Stimulated activated CD4-positive, alpha-beta T cell treated with anti-CD3 and anti-CD28 coated beads, TNF-alpha, amount 100 ng/mL, for 48 hours (primary cell): Measurements from ENCODE around the gene CBL.

Experiments used
- DNase-seq, 3 donors: peaks; one replicate each; pipeline ENCODE4 v3.0.0-alpha.2; 2020; ENCODE audit warnings: low read depth in 3 of 3

CBL gene

DNA sequence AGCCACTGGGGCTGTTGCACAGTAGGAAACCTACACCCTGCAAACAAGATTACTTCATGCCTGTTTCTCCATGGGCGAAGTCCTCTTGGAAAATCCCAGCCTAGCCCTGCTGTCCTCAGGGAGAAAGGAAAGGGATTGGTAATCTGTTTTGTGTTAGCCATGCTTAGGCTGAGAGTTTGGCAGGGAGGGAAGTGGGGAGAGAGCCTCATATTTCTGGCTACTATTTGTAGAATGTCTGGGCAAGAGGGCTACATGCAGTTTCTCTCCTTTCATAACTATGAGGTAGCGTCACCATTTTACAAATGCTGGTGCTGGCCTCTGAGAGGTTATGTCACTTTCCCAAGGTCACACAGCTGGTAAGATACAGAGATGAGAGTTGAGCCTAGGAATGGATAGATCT is 141.1 kb downstream of the CBL start:
- DNase-seq = no peak

DNA sequence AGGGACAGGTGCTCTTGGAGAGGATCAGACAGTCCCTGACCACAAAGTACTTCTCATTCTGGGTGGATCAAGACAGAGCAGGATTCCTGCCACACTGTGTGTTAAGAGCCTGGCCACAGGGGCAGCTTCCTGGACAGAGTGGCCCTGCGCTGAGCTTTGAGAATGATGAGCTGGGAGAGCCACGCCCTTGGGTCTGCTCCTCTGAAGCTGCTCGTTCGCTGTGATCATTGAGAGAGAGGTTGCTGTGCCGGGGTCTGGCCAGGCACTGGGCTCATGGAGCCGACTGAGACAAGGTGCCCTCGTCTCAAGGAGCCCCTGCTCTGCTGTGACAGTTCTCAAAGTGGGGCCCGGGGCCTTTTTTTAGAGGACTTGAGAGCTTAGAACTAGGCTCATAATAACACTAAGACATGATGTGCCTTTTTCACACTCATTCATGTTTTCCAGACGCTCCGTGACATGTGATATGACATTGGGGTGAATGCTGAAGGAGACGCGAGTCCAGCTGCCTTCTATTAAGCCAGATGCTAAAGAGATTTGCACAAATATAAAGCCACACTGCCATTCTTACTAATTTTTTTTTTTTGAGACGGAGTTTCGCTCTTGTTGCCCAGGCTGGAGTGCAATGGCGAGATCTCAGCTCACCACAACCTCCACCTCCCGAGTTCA is 141.9 kb downstream of the CBL start:
- DNase-seq = no peak

DNA sequence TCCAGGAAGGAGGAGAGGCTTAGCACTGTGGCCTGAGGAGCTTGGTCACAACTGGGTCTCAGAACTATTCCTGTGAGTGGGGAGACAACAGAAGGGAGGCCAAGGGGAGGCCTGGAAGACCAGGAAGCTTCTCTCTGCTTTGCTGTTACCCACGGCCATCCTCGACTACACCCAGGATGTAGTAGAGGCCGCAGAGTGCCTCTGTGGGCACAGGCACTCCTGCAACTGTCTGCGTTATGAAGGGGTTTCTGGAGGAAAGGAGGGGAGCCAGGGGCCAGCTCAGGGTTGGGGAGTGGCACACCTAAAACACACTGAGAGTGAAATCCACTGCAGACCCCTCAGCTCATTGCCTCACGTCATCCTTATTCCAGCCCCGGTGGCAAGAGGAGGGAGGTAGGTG is 144.2 kb downstream of the CBL start:
- DNase-seq = no peak

DNA sequence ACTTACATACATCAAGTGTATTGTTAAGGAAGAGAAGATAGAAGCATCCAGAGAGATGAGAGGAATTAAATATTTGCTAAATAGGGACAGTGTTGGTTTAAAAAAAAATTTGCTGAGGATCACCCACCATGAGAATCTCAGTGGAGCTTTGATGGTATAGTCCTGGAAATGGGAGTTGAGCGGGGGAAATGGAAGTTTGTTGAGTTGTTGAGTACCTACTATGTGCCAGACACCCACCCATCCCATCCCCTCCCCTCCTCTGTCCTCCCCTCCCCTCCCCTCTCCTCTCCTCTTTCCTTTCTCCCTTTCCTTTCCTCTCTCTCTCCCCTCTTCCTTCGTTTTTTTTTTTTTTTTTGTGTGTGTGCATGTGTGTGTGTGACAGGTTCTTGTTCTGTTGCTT is 145.1 kb downstream of the CBL start:
- DNase-seq = no peak

DNA sequence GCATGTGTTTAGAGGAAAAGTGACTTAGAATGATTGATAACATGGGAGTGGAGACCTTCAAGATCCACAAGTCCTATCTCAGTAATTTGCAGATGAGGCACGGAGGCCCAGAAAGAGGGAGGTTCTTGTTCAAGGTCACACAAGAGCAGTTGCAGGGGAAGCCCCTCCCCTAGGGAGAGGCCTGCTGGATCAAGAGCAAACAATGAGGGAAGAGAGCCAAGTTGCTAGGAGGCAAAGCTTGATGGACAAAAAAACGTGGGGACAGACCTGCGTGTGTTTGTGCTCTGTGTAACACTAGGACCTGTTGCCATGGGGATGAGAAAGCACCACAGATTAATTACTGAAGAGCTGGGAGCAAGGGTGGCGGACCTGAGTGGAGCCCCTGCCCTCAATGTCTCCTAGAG is 146.7 kb downstream of the CBL start:
- DNase-seq = no peak

DNA sequence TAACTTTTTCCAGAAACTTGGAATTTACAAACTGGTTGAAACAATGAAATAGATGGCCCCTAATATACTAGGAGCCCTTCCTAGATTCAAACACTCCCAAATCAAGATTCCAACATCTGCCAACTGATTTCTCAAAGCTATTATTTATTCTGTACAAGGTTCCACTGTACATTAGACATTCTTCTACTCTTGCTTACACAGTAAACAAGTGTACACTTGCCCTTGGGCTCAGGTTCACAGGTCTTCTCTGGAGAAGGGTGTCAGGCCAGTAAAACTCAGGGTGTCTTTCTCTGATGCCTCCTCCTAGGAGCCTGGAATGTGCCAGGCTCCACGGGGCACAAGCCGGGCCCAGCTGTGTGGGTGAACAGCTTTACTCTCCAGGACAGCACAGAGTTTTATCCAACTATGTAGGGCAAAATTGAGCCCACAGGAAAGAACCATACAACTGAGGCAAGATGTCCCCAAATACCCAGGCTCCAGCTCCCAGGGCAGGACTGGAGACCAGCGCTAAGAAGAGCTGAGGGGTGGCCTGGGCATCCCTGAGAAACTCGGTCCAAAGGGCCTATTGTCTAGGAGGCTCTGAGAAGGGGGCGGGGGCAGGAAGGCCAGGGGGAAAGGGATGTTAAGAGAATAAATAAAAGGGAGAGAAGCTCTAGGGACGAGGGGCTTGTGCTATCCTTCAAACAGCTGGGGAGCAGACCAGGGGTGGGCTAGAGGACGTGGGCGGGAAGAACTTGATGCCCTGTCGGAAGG is 149.1 kb downstream of the CBL start:
- no peak for DNase-seq

DNA sequence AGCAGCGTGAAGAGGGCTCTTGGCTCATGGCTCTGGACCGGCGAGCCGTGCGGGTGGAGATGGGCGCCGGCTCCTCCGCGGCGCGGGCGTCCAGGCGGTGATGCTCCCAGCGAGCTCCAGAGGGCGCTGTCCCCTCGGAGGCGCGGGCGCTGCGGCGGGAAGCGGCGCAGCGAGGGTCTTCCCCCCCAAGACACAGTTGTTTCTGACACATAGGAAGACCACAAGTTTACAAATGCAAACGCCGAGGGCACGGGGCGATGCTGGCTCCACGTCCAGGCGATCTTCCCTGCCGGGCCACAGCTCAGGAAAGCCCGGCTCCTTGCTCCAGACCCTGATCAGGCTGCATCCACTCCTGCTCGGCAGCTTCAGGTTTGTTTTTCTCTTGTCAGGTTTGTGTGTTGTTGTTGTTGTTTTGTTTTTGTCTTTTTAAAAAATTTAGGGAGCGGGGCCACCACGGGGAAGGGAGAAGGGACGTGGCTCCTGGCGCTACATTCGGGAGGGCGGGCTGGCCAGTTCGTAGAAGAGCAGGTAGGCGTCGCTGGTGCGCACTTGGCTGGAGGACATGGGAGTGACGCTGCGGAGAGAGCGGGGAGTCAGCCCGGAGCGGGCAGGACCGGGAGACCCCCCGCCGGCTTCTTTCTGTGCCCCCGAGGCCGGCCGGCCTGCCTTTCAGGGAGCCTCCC is 150.4 kb downstream of the CBL start:
- peak; percentile 46 to 74 (median 57) for DNase-seq

DNA sequence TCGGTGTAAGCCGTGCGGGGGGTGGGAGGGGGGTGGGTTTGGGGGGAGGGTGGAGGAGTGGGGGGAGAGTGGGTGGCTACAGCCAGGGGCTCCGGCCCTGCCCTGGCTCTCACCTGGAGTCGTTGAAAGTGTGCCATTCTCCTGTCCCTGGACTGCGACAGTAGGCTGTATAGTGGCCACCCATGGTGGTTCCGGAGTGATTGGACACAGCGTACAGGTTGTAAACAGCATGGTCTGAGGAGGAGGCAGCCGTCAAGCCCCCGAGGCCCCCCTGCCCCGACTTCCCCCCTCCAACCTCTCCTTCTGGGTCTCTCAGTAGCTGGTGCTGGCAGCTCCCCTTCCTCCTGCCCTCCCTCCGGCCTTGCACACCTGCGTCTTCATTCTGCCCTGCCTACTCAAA is 150.9 kb downstream of the CBL start:
- no peak for DNase-seq
